B cell (primary cell): ENCODE measurements around the gene CD4. TPM values are rescaled to one million over a fixed set of nuclear protein-coding genes. Genes with fewer than 3 reads are reported as not detected.
"Not testable (repeated sequence)": the region's sequence is repeated elsewhere in the genome, so short reads cannot be mapped to it uniquely, and the experiment has no call there.

Experiments used
- ATAC-seq: fragments of 200-7000 bp; cut with Tn5 transposase; one replicate; pipeline ENCODE4 v1.10.0; 2021; ENCODE audit warnings: low read depth, mild to moderate bottlenecking, moderate number of reproducible peaks, moderate library complexity
- CTCF ChIA-PET: fragments of 350-600 bp; sonication (Branson Sonifier 250); formaldehyde crosslinking; loops from one replicate; lab custom pipeline; 2021; ENCODE audit warnings: antibody characterized with exemption, inconsistent platforms; lab: Charles Lee
- POLR2A ChIA-PET: fragments of 350-600 bp; sonication (Branson Sonifier 250); formaldehyde crosslinking; loops from one replicate; lab custom pipeline; 2021; ENCODE audit warnings: antibody characterized with exemption; lab: Charles Lee
- DNase-seq: peaks from one replicate; pipeline ENCODE4 v3.0.0; 2013
- H2AFZ ChIP-seq: 2 replicates; pipeline ENCODE4 v1.6.1; 2012; ENCODE audit warnings: mild to moderate bottlenecking, low read depth, low read length; ENCODE audit not compliant: insufficient read depth, poor library complexity, severe bottlenecking
- H3K27ac ChIP-seq, 2 donors: 1 replicate in 1 of 2; 2 replicates in 1 of 2; pipeline ENCODE4 v1.5.1; 2012 to 2013; ENCODE audit warnings: low read length in 2 of 2, mild to moderate bottlenecking in 2 of 2, moderate library complexity in 1 of 2
- H3K27me3 ChIP-seq, 4 experiments: fragments of 200-600 bp in 1 of 4; sonication (generic) in 1 of 4; replicated peaks in 1 of 4; 1 replicate in 2 of 4; 2 replicates in 2 of 4; pipeline versions ENCODE4 v1.6.1 to v1.7.0; 2013 to 2016; ENCODE audit warnings: low read length in 3 of 4, mild to moderate bottlenecking in 2 of 4, mixed read lengths in 1 of 4, moderate library complexity in 1 of 4; ENCODE audit not compliant: insufficient read depth in 4 of 4, control insufficient read depth in 3 of 4; ENCODE audit errors: control extremely low read depth in 1 of 4
- H3K36me3 ChIP-seq, 2 experiments: replicated peaks in 1 of 2; 1 replicate in 1 of 2; 2 replicates in 1 of 2; pipeline versions ENCODE4 v1.6.1 to v1.7.1; 2013; ENCODE audit warnings: low read length in 1 of 2; ENCODE audit not compliant: insufficient read depth in 2 of 2, control insufficient read depth in 1 of 2; ENCODE audit errors: control extremely low read depth in 1 of 2, extremely low read depth in 1 of 2
- H3K4me1 ChIP-seq, 2 donors: fragments of 200-600 bp in 1 of 2; sonication (generic) in 1 of 2; 1 replicate in 1 of 2; 2 replicates in 1 of 2; pipeline versions ENCODE4 v1.5.1 to v1.6.1; 2013 to 2017; ENCODE audit warnings: low read length in 2 of 2; ENCODE audit not compliant: control insufficient read depth in 2 of 2, insufficient read depth in 2 of 2
- H3K4me2 ChIP-seq: replicated peaks from 2 replicates; pipeline ENCODE3; 2012; ENCODE audit warnings: mild to moderate bottlenecking, low read depth, low read length; ENCODE audit not compliant: poor library complexity, severe bottlenecking
- H3K4me3 ChIP-seq, 5 experiments: fragments of 200-600 bp in 1 of 5; sonication (generic) in 1 of 5; 1 replicate in 3 of 5; 2 replicates in 2 of 5; pipeline versions ENCODE4 v1.5.1 to v1.7.0; 2011 to 2016; ENCODE audit warnings: low read length in 4 of 5, mild to moderate bottlenecking in 4 of 5, low read depth in 2 of 5, control low read depth in 1 of 5, moderate library complexity in 1 of 5; ENCODE audit not compliant: insufficient read depth in 1 of 5; ENCODE audit errors: control extremely low read depth in 1 of 5, extremely low read depth in 1 of 5
- H3K79me2 ChIP-seq: fragments of 200-600 bp; sonication (generic); one replicate; pipeline ENCODE4 v1.6.0; 2016; ENCODE audit warnings: low read length; ENCODE audit not compliant: control insufficient read depth, insufficient read depth
- H3K9ac ChIP-seq: fragments of 200-600 bp; sonication (generic); 2 replicates; pipeline ENCODE4 v1.6.1; 2017; ENCODE audit warnings: mild to moderate bottlenecking, low read length, moderate library complexity
- H3K9me3 ChIP-seq, 3 donors: one replicate each; pipeline versions ENCODE4 v1.6.1 to v1.7.1; 2013; ENCODE audit warnings: low read length in 2 of 3; ENCODE audit not compliant: control insufficient read depth in 2 of 3, insufficient read depth in 1 of 3; ENCODE audit errors: control extremely low read depth in 1 of 3
- H4K20me1 ChIP-seq: 2 replicates; pipeline ENCODE4 v1.6.0; 2012; ENCODE audit warnings: mild to moderate bottlenecking, low read length; ENCODE audit not compliant: insufficient read depth, control insufficient read depth, poor library complexity, severe bottlenecking
- H3K27ac Mint-ChIP-seq: one replicate; pipeline ENCODE4 v1.8.0; 2021; ENCODE audit warnings: mixed read lengths
- H3K27me3 Mint-ChIP-seq: one replicate; pipeline ENCODE4 v1.8.0; 2021; ENCODE audit warnings: mixed read lengths
- H3K4me1 Mint-ChIP-seq: one replicate; pipeline ENCODE4 v1.8.0; 2021; ENCODE audit warnings: mixed read lengths
- H3K4me3 Mint-ChIP-seq: one replicate; pipeline ENCODE4 v1.8.0; 2021; ENCODE audit warnings: mixed read lengths
- H3K9me3 Mint-ChIP-seq: one replicate; pipeline ENCODE4 v1.8.0; 2022; ENCODE audit warnings: mixed read lengths; ENCODE audit not compliant: insufficient read depth
- EZH2 ChIP-seq: IDR thresholded peaks from 2 replicates; pipeline ENCODE4 v1.6.1; 2012; ENCODE audit warnings: borderline replicate concordance, low read depth, mild to moderate bottlenecking, moderate library complexity, low read length; ENCODE audit not compliant: insufficient read depth, poor library complexity, severe bottlenecking
- WGBS: methylation state at CpG from one replicate; pipeline ENCODE4 v1.1.5; 2013; ENCODE audit warnings: missing lambda C conversion rate; ENCODE audit not compliant: insufficient coverage; 5-methylcytosine and 5-hydroxymethylcytosine counted together
- intact Hi-C: fragments of 100-400 bp; cut with micrococcal nuclease; formaldehyde crosslinking; loops from one replicate; pipeline ENCODE4 v1.10.0; 2022
- polyA plus RNA-seq: library from polyadenylated mRNA; depleted of rRNA; stranded (reverse); fragments of >200 nt; gene quantifications from 2 replicates; pipeline ENCODE4 v1.2.3, GENCODE V29; 2012
- total RNA-seq, 2 donors: library from RNA; stranded (reverse); fragments of 120-200 nt in 1 of 2; gene quantifications; 1 replicate in 1 of 2; 2 replicates in 1 of 2; pipeline versions ENCODE4 v1.2.3 to v1.2.4, GENCODE V29; 2013 to 2022
- TF ChIP-seq, protein P1 (sequence below): fragments of 200-600 bp; IDR thresholded peaks from one replicate; pipeline ENCODE4 v1.8.0; 2022; ENCODE audit warnings: antibody characterized with exemption, mild to moderate bottlenecking

The CD4 gene
- total and polyA plus RNA-seq, 2 donors (not counting 1 experiment from before 2014, with no cell fraction given) = 0.49 to 2.2 TPM

DNA sequence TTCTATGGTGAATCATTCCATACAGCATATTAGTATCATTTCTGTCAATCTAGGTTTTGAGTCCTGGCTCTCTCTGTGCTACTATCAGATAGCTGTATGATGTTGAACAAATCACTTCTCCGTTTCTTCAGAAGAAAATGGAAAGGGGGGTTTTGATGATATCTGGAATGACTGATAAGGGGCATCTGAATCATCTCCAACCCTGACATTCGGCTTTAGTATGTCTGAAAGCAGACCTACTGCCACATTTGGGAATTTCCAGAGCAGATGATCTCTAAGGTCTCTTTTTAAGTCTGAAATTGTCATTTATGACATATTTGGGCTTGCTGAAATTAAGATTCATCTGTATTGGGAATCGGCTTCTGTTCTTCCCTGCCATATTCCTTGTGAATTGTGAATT is 46.5 kb upstream of the CD4 start:
- 86% methylated on average over 1 of the region's 3 CpGs for WGBS
- no peak overlapping the region for H3K4me2 ChIP-seq
- POLR2A ChIA-PET = no interaction called here

DNA sequence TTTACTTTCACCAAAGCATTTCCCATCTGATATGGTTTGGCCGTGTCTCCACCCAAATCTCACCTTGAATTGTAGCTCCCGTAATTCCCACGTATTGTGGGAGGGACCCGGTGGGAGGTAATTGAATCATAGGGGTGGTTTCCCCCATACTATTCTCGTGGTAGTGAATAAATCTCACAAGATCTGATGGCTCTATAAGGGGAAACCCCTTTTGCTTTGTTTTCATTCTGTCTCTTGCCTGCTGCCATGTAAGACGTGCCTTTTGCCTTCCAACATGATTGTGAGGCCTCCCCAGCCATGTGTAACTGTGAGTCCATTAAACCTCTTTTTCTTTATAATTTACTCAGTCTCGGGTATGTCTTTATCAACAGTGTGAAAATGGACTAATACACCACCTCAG is 46.0 kb upstream of the CD4 start:
- H3K4me3 Mint-ChIP-seq, H3K9ac ChIP-seq, DNase-seq, POLR2A ChIA-PET, H3K9me3 ChIP-seq, H3K27ac ChIP-seq, H3K27ac Mint-ChIP-seq, H3K27me3 Mint-ChIP-seq, H4K20me1 ChIP-seq, H3K79me2 ChIP-seq, H3K4me2 ChIP-seq, H2AFZ ChIP-seq, H3K4me3 ChIP-seq, intact Hi-C loops, ATAC-seq, H3K9me3 Mint-ChIP-seq, H3K27me3 ChIP-seq: not testable (repeated sequence)
- 75% methylated on average over 2 of the region's 7 CpGs for WGBS
- H3K4me1 Mint-ChIP-seq = peaks cover 22% of the 10 kb centered on the region
- peaks cover 0 to 16% of the 10 kb centered on the region in 2 experiments for H3K36me3 ChIP-seq
- H3K4me1 ChIP-seq = peaks cover 15 to 18% of the 10 kb centered on the region in 2 donors
- CTCF ChIA-PET = interaction anchor here (0.6 to 1.9 kb wide), 2 partner anchors 9 to 23 kb away, joined by 3 to 6 read pairs; partner anchors contain the start of genes MLF2 and PTMS

More for the DNA sequence above, 46.5 kb upstream of the CD4 start:
- CTCF ChIA-PET = interaction anchor here (0.6 to 1.9 kb wide), 2 partner anchors 10 to 24 kb away, joined by 3 to 6 read pairs; partner anchors contain the start of genes MLF2 and PTMS
- H3K4me3 ChIP-seq = no peak overlapping the region
- peaks cover 0 to 11% of the 10 kb centered on the region in 2 experiments for H3K36me3 ChIP-seq
- Mint-ChIP-seq H3K9me3 (peaks cover 3% of the 10 kb centered on the region), H3K27me3 (no peaks in the 10 kb centered on the region), H3K27ac (no peak overlapping the region), H3K4me1 (peaks cover 22% of the 10 kb centered on the region), H3K4me3 (no peak overlapping the region)
- H3K27ac ChIP-seq = no peak overlapping the region
- H3K9ac ChIP-seq = no peak overlapping the region
- no peaks in the 10 kb centered on the region for H4K20me1 ChIP-seq
- no peak overlapping the region for H2AFZ ChIP-seq
- intact Hi-C loops = no loop called here
- H3K79me2 ChIP-seq = no peaks in the 10 kb centered on the region
- ATAC-seq (no peak), DNase-seq (no peak)
- H3K9me3 ChIP-seq = peaks cover 0 to 5% (median 4%) of the 10 kb centered on the region in 3 donors
- H3K4me1 ChIP-seq = peaks cover 15 to 18% of the 10 kb centered on the region in 2 donors
- TF ChIP-seq, protein P1, sequence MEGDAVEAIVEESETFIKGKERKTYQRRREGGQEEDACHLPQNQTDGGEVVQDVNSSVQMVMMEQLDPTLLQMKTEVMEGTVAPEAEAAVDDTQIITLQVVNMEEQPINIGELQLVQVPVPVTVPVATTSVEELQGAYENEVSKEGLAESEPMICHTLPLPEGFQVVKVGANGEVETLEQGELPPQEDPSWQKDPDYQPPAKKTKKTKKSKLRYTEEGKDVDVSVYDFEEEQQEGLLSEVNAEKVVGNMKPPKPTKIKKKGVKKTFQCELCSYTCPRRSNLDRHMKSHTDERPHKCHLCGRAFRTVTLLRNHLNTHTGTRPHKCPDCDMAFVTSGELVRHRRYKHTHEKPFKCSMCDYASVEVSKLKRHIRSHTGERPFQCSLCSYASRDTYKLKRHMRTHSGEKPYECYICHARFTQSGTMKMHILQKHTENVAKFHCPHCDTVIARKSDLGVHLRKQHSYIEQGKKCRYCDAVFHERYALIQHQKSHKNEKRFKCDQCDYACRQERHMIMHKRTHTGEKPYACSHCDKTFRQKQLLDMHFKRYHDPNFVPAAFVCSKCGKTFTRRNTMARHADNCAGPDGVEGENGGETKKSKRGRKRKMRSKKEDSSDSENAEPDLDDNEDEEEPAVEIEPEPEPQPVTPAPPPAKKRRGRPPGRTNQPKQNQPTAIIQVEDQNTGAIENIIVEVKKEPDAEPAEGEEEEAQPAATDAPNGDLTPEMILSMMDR = no peak
- TF ChIP-seq EZH2 = no peak
- H3K27me3 ChIP-seq = no peaks in the 10 kb centered on the region
